Calu3 (cell line): Measurements from ENCODE around the gene ZNF629. TPM values are rescaled to one million over a fixed set of nuclear protein-coding genes. Genes with fewer than 3 reads are reported as not detected.
"Not testable (repeated sequence)": the region's sequence is repeated elsewhere in the genome, so short reads cannot be mapped to it uniquely, and the experiment has no call there.

Experiments used
- BruUV-seq: library from RNA; stranded (reverse); fragments of 400-500 nt; replicated peaks from 2 replicates; lab custom pipeline; 2021; lab: Mats Ljungman, UMichigan
- CTCF ChIA-PET: fragments of 300-600 bp; sonication (Branson Sonifier 250); formaldehyde crosslinking; loops from one replicate; lab custom pipeline; 2022; ENCODE audit warnings: antibody characterized with exemption; lab: Charles Lee
- DNase-seq: peaks from one replicate; pipeline ENCODE4 v3.0.0; 2022
- H3K27ac Mint-ChIP-seq: one replicate; pipeline ENCODE4 v1.8.0; 2022; ENCODE audit warnings: mixed read lengths; ENCODE audit not compliant: unreplicated experiment
- H3K27me3 Mint-ChIP-seq: one replicate; pipeline ENCODE4 v1.8.0; 2022; ENCODE audit warnings: mixed read lengths; ENCODE audit not compliant: unreplicated experiment
- H3K36me3 Mint-ChIP-seq: one replicate; pipeline ENCODE4 v1.8.0; 2022; ENCODE audit warnings: mild to moderate bottlenecking, moderate library complexity, mixed read lengths; ENCODE audit not compliant: insufficient read depth, unreplicated experiment
- H3K4me1 Mint-ChIP-seq: one replicate; pipeline ENCODE4 v1.8.0; 2022; ENCODE audit warnings: mild to moderate bottlenecking, low read depth, mixed read lengths; ENCODE audit not compliant: unreplicated experiment
- H3K4me3 Mint-ChIP-seq: one replicate; pipeline ENCODE4 v1.8.0; 2022; ENCODE audit warnings: mild to moderate bottlenecking, low read depth, moderate library complexity, mixed read lengths; ENCODE audit not compliant: unreplicated experiment
- H3K9me3 Mint-ChIP-seq: one replicate; pipeline ENCODE4 v1.8.0; 2022; ENCODE audit warnings: low read depth, mixed read lengths; ENCODE audit not compliant: unreplicated experiment
- intact Hi-C: fragments of 100-400 bp; cut with micrococcal nuclease; formaldehyde crosslinking; loops from one replicate; pipeline ENCODE4 v1.10.0; 2022; ENCODE audit not compliant: unreplicated experiment
- total RNA-seq: library from RNA; stranded (reverse); gene quantifications from 2 replicates; pipeline ENCODE4 v1.2.3, GENCODE V29; 2022
- TF ChIP-seq, protein P1 (sequence below): fragments of 200-600 bp; IDR thresholded peaks from one replicate; pipeline ENCODE4 v1.8.0; 2022; ENCODE audit warnings: antibody characterized with exemption; ENCODE audit not compliant: unreplicated experiment

Gene ZNF629
- total RNA-seq, 1 experiment from 2014 or later = 29.9 TPM

- Mint-ChIP-seq H3K27me3 (peaks cover 47% of the 10 kb centered on the region), H3K4me3 (no peak overlapping the region), H3K9me3 (no peaks in the 10 kb centered on the region), H3K4me1 (peaks cover under 1% of the 10 kb centered on the region), H3K27ac (no peak overlapping the region), H3K36me3 (no peaks in the 10 kb centered on the region)
- intact Hi-C loops = no loop called here
- peak; percentile 35 for DNase-seq
- TF ChIP-seq, protein P1, sequence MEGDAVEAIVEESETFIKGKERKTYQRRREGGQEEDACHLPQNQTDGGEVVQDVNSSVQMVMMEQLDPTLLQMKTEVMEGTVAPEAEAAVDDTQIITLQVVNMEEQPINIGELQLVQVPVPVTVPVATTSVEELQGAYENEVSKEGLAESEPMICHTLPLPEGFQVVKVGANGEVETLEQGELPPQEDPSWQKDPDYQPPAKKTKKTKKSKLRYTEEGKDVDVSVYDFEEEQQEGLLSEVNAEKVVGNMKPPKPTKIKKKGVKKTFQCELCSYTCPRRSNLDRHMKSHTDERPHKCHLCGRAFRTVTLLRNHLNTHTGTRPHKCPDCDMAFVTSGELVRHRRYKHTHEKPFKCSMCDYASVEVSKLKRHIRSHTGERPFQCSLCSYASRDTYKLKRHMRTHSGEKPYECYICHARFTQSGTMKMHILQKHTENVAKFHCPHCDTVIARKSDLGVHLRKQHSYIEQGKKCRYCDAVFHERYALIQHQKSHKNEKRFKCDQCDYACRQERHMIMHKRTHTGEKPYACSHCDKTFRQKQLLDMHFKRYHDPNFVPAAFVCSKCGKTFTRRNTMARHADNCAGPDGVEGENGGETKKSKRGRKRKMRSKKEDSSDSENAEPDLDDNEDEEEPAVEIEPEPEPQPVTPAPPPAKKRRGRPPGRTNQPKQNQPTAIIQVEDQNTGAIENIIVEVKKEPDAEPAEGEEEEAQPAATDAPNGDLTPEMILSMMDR = no peak
- CTCF ChIA-PET = interaction anchor here (0.6 to 1.1 kb wide), 3 partner anchors 10 to 19 kb away, joined by 3 to 5 read pairs (median 4); no protein-coding TSS in a partner anchor
- BruUV-seq = no TSS peak
These were observed 42.4 kb upstream of the ZNF629 start for GRCh38 chr16:30829130-30830071.

- Mint-ChIP-seq H3K4me3 (no peak overlapping the region), H3K36me3 (peaks cover 5% of the 10 kb centered on the region), H3K4me1 (peaks cover 9% of the 10 kb centered on the region), H3K27ac (no peak overlapping the region), H3K9me3 (no peaks in the 10 kb centered on the region), H3K27me3 (peaks cover 8% of the 10 kb centered on the region)
- no TSS peak for BruUV-seq
- intact Hi-C loops = no loop called here
- DNase-seq = no peak
- CTCF ChIA-PET = interaction anchor here (1.1 kb wide), 1 partner anchor 17 kb away, joined by 3 read pairs; no protein-coding TSS in a partner anchor
- TF ChIP-seq, protein P1 = no peak
These were observed 34.9 kb upstream of the ZNF629 start for GRCh38 chr16:30821891-30822290.

DNA sequence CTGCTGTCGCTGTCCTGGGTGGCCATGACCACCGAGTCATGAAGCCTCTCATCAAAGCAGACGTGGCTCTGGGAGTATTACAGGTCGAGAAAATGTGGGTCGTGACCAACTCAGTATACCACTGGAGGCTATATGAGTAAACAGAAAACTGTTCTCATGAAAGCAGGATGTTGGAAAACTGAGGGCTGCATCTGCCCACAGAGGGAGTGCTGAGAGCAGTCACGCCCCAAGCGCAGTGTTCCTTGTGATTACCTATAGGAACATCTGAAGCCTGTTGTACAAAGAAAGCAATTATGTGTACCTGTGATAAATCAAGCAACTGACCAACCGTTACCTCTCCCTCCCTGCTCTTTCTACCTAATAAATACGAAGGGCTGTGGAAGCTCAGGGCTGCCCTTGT, 34.4 kb upstream of the ZNF629 start:
- DNase-seq, H3K36me3 Mint-ChIP-seq, H3K27ac Mint-ChIP-seq, H3K9me3 Mint-ChIP-seq, intact Hi-C loops, H3K27me3 Mint-ChIP-seq, BruUV-seq, H3K4me1 Mint-ChIP-seq: not testable (repeated sequence)
- H3K4me3 Mint-ChIP-seq = peak overlapping the region; percentile 61
- CTCF ChIA-PET = interaction anchor here (0.6 to 1.1 kb wide), 2 partner anchors 18 to 171 kb away, joined by 3 to 4 read pairs; no protein-coding TSS in a partner anchor

- H3K27ac Mint-ChIP-seq = no peak overlapping the region
- CTCF ChIA-PET = interaction anchor here (0.6 to 1.1 kb wide), 2 partner anchors 18 to 171 kb away, joined by 3 to 4 read pairs; no protein-coding TSS in a partner anchor
- H3K4me1 Mint-ChIP-seq = peaks cover 9% of the 10 kb centered on the region
- intact Hi-C loops = no loop called here
- no TSS peak for BruUV-seq
- no peaks in the 10 kb centered on the region for H3K9me3 Mint-ChIP-seq
- H3K36me3 Mint-ChIP-seq = peaks cover 5% of the 10 kb centered on the region
- TF ChIP-seq, protein P1 = no peak
- no peaks in the 10 kb centered on the region for H3K27me3 Mint-ChIP-seq
- peak overlapping the region; percentile 61 for H3K4me3 Mint-ChIP-seq
- DNase-seq = no peak
These were observed 34.0 kb upstream of the ZNF629 start for GRCh38 chr16:30820952-30821421.
